CMK (cell line): ENCODE measurements around the gene LMO2.
A peak's percentile ranks its signal among the peaks of the same experiment; 100 is the strongest.

Experiments used
- DNase-seq: peaks from one replicate; pipeline ENCODE4 v3.0.0-alpha.2; 2010; ENCODE audit warnings: low read depth

Gene LMO2

DNA sequence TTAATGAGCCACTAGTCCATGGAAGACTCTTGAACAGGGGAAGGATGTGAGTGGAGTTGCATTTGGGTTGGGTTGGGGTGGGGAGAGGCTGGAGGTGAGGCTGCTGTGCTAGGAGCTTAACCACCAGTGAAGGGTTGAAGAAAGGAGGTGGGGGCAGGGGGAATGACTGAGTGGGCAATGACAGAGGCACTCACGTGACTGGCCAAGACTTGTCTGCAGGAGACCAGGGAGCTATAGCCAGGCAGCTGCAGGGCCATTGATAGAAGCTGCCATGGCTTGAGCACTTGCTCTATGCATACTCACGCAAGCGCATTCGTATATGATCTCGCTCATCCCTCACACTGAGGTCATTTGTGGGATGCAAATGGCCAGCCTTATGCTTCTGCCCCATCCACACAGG is 4.0 kb downstream of the LMO2 start:
- DNase-seq: no peak

DNA sequence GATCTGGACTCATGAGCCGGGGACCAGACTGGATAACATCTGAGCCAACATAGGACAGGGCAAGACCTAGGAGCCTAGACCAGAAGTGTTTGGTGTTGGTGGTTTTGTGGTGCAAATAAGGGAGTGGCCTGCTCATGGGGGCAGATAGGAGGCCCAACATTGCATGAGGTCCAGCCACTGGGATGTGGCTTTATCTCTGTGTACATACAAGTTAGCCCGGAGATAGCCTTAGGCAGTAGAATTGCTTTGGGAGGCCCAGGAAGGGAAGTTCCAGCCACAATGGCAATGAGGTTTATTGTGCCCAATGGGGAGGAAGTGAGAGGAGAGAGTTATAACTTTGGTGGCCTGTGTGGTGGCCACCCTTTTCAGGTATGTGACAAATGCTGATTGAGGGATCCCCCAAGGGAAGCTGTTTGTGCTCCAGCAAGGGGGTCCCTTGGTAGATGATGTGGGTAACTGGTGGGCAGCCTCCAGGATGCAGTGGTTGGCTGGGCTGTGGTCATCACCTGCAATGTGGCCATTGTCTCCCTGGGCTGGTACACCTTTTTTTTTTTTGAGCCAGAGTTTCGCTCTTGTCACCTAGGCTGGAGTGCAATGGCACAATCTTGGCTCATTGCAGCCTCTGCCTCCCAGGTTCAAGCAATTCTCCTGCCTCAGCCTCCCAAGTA is 6.4 kb downstream of the LMO2 start:
- DNase-seq: peak; percentile 92

DNA sequence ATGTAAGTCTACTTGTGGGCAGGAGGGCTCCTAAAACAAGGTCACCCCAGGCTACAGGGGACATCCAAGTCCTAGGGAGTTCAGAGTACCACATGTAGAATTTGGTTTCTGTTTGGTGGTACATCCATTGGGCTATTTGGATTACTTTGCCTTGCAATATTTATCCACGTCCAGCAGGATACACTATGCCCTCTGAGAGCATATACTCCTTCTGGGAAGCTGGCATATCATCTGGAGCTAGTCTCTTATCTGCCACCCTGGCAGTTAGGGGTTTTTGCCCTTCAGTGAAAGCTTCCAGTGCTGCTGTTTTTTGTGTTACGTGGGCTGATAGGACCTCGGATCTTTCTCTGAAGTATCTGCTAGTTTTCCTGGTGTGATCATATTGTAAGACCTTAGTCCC is 7.3 kb downstream of the LMO2 start:
- no peak for DNase-seq

DNA sequence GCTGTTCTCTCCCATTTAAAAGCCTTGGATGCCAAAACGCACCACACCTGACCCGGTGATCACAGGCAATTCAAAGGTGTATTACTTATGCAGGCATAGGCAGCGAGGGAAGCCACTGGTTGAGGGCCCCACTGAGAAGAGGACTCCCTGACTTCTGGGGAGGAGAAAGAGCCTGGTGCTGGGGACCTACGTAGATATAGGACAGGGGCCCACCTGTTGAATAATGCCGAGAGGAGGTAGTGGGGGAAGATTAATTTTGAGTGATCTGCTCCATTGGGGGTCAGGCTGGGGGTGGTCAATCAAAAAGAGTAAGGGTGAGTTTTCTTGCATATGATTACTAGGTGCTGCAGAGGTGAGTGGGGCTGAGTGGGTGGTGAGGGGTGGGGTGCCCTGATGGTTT is 7.8 kb downstream of the LMO2 start:
- DNase-seq: no peak

DNA sequence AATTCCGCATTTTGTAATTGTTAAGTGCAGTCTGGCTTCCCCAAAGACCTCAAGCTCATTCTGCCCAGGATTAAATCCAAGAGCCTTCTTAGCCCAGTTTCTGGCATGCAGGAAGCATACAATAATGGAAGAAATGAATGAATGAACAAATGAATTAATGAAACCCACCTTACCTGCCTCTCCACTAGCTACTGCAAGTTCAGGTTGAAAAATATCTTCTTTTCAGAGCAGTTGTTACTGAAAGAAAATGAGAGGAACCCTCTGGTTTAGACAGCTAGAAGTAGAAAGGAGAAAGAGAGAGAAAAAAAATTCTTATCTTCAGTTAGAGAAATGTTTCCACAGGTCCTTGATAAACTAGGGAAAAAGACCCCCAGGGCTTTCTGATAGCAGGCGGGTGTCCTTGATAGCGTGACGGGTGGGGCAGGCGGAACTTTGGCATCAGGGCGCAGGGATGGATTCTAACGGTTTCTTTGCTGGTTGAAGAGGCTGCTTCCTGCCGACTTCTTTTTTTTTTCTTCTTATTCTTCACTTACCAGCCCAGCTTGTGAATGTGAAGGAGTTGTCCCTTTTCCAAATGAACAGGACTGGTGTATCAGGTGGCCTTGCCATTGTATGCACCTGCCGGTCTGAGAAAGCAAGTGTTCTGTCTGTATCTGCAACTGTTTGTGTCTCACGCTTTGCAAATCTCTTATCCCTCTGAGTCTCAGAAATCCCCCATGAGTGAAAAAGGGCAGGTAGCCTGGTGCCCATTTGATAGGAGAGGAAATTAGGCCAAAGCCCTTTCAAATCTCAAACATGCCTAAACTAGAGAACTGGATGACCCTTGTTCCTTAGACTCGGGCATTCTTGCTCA is 10.0 kb downstream of the LMO2 start:
- DNase-seq: no peak

DNA sequence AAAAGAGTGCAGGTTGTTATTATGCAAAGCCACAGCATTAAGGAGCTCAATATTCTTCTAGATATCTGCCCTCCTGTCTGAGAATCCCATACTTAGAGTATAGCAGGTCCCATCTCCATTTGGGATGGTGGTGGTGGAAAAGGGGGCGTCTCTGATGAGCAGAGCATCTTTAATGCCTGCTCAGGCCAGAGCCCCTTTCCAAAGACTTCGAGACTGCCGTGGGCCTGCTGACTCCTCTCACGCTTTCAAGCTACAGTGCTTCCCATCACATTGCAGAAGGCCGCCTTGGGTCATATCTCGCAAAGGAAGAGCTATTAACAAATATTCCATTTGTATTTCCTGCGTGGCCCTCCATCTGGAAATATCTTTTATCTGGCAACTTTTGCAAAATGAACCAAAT is 10.9 kb downstream of the LMO2 start:
- DNase-seq: no peak

DNA sequence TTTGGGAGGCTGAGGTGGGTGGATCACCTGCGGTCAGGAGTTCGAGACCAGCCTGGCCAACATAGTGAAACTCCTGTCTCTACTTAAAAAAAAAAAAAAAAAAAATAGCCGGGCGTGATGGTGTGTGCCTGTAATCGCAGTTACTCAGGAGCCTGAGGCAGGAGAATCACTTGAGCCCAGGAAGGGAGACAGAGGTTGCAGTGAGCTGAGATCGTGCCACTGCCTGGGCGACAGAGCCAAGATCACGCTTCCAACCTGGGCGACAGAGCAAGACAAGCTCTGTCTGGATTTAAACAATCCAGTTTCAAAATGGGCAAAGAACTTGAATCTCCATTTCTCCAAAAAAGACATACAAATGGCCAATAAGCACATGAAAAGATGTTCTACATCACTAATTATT is 12.5 kb downstream of the LMO2 start:
- DNase-seq: no peak

DNA sequence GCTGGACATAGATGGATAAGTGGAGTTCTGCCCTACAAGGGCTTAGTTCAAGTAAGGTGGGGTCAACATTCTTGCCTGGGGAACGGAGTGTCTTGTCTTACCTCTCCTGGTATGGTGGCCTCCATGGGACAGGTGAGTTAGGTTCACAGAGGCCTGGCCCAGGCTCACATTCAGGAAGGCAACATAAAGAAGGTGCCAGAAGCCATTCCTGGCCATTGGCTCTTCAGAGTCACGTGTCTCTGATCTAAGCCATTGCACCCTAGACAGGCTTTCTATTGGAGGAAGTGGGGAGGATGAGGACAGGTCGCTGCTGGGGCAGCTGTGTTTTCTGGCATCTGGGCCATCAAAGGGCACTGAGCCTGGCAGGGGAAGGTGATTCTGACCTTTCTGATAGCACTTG is 14.8 kb downstream of the LMO2 start:
- no peak for DNase-seq

DNA sequence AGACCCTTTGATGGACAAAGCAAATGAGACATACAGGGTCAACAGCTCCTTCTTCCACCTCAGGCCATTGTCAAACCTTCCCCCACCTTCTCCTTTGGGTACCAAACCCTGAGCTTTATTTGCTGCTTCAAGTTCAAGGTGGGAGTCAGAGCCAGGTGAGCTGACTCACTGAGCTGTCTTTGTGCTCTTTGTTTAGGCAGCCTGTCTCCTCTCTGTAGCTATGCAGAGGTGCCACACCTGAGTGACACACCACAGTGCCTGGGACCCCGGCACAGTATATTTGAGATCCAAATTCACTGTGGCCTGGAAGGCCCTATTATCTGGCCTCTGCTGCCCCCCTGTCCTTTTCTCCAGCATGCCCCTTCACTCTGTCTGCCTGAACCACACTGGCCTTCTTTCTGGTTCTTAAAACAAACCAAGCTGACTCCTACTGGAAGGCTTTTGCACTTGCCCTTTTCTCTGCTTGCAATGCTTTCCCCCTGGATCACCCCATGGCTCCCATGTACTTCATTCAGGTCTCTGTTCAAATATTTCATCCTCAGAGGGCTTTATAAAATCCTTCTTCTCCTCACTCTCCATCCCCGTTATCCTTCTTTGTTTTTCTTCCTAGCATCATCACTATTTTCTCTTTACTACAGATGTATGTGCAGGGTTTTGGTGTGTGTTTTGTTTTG is 16.1 kb downstream of the LMO2 start:
- no peak for DNase-seq

DNA sequence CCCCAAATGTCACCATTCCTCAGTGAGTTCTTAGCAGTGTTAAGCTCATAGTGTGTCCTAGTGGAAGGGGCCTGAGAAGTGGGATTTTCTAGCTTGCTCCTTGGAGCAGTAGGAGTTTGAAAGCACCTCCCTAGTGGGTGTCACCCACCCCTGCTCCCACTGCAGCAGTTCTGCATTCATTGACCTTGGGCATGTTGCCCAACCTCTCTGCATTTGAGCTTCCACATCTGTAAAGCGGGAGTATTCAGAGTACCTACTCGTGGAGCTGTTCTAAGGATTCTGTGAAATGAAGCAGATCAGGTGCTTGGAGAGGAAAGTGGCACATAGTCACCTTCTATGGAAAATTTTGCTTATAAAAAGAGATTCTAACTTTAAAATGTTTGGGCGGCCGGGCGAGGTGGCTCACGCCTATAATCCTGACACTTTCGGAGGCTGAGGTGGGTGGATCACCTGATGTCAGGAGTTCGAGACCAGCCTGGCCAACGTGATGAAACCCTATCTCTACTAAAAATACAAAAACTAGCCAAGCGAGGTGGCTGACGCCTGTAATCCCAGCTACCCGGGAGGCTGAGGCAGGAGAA is 16.9 kb downstream of the LMO2 start:
- no peak for DNase-seq

DNA sequence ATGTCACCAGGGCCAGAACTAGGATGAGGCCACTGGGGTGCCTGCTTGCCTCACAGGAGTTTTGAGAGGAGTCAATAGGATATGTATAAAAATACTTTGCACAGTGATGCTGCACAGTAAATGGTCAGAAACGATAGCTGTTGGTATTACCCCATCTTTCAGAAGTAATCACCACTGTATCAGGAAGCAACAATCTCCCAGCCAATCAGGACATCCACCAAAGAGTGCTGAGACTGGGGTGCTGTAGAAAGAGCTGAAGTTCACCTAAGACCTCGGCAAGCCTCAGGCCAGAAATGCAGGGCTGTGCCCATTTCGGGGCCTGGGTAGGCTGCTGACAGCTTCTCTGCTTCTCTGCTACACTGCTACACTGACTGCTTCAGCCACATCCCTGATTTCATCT is 17.4 kb downstream of the LMO2 start:
- DNase-seq: no peak

DNA sequence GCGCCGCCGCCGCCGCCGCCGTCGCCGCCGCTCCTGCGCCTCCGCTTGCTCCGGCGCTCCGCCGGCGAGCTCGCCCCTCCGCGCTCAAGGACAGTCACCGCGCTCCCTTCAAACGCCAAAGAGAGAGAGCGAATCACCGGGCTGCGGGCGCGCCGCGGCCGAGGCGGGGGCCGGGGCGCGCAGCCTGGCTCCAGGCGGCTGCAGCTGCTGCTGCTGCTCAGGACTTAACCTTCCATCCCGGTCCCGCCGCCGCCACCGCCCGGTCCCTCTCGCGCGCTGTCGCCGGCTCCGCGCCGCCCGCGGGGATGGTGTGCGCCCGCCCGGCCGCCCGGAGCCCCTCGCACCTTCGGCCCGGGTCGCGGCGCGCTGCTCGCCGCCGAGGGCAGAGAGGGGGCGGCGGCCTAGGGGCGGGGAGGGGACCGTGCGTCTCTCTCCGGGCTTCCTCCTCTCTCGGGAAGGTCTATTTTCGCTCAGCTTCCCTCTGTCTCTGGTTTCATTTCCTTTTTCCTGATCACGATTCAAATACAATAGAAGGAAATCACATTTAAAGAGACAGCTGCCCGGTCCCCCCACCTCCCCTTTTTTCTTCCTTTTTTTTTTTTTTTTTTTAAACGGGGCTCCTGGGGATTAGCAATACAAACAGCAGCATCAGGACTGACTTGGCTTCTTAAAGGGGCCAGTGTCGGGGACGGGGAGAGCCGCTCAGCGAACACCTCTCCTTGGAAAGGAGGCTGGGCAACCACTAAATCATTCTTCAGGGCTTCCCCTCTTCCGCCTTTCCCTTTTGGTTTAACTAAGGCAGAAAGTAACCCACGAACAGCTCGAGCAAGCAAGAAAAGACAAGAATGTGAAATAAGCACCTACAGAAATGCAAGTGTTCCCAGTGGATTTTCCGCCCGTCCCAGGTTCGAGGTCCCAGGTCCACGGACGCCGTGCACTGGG is 22.1 kb downstream of the LMO2 start:
- DNase-seq: no peak

DNA sequence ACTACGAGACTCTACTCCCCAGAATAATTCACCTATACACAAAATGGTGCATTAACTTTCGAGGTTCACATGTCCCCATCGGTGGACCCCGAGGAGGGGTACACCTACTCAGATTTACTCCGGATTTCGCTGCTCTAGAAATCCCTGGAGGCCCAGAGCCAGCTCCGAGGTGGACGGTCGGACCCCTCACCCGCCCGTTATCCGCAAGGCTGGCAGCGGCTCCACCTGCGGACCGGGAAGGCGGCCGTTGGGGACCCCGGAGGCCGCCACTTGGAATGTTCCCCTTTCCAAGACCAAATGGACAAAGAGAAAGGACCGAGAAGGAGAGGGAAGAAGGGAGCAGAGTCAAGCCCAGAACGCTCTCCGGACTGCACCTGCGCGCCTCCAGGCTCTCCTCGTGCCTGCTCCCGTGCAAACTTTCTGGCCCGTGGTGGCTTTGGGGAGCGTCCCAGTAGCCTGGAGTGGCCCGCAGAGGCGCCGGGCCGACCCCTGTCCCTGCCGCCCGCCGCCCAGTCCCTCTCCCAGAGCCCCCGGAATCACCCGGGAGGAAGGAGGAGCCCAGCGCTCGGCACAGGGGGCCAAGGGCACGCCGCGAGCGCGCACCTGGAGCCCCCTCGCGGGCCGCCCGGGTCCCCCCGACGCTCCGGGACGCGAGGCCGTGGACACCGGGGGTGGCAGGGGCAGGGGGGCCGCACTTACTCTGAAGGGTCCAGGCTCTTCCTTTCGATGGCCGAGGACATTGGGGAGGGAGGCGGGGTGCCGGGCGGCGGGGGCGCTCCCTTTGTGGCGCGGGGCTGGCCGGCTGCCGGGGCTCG is 23.0 kb downstream of the LMO2 start:
- no peak for DNase-seq

DNA sequence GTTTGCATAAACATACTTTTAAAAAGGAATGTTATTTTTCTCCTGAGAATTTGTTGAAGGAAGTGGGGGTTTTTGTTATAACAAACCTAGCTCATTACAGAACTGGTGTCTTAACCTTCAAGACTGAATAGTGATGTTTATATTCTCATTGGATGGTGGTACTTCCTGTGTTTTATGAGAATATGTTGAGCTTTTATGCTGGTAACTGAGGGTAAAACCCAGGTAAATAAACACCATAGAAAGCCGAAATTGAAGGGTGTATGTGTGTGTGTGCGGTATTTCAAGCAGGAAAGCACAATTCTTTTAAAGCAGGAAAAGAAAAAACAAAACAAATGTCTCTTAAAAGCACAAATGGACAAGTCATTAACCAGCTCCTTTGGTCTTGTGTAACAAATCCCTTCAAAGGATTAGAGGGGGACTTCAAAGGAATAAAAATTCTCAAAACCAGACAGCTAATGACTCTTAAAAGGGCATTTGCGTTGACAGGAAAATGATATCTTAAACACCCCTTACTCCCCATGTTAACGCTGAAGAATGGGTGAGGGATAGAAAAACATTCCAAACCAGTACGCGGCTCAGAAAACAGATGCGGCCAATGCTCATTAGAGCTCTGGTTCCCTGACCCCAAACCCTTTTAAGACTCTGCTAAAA is 23.8 kb downstream of the LMO2 start:
- DNase-seq: no peak

DNA sequence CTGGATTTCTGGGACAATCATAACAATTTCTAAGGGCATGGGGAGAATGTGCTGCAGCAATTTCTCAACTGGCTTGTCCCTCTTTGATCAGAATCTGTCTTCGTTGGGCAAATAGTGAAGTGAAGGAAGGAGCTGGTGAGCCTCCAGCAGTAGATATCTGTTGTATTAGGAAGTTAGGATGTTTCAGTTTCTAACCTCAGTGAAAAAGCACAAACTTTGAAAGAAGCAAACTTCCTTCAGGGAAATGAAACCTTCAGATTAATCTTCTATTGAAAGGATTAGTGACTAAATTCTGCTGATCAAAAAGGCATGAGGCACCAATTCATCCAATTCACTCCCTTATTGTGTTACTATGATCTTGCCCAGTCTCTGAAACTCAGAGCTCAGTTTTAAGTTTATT is 24.3 kb downstream of the LMO2 start:
- DNase-seq: no peak

DNA sequence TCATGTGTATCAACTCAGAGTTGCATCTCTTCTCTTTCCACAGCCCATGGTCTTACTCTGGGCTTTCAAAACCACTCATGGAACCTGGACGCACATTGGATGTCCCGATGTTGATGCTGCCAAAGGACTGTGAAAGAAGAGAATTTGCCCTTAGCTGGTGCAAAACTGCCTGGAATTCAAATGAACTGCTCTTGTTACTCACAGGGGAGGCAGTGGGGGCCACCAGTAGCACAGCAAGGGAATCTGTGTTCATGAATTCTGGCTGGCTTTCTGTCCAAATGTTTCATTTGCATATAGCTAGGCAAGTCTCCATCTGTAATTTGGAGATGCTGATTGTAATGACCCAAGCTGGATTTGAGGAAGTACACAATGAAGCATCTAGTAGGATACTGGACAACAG is 24.9 kb downstream of the LMO2 start:
- no peak for DNase-seq

DNA sequence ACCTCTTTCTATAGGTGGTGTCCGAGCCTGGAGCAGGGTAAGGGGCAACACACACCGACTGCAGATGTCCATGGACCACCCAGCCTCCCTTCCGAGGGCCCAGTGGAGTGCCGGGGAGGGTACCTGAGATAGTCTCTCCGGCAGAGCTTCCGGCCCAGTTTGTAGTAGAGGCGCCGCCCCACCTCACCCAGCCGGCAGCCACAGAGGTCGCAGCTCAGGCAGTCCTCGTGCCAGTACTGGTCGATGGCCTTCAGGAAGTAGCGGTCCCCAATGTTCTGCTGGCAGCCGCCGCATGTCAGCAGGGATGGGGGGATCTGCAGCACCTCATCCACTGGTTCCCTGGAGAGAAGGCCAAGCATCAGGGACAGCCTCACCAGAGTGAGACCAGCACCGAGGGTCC is 27.4 kb downstream of the LMO2 start:
- DNase-seq: no peak

DNA sequence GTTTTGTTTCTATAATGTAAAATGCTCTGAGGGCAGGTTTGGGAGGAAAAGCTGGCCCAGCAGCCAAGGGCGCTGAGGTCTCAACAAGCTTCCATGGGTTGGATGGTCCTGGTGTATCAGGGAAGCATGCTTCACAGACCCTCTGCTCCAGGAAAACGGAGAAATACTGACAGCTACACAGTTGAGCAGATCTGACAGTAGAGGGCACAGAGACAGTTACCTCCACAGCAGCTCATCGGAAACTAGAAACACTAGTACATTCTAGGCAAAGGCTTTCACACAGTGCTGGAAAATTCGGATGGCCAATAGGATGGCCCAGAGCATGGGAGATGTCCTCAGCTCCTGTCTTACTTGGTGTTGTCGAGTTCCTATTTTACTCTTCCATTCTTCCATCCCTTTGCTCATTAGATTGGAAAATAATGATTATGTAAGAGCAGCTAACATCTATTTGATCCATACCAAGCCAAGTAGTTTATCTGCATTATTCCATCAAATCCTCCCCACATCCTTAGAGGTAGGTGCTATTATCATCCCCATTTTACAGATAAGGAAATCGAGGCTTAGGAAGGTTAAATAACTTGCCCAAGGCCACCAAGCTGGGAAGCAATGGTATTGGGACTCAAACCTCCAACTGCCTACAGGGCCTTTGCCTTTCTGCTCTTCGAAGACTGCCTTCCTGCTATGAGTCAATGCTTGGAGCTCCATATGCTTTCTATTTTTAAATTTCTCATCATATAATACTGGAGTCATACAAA is 28.3 kb downstream of the LMO2 start:
- DNase-seq: no peak

DNA sequence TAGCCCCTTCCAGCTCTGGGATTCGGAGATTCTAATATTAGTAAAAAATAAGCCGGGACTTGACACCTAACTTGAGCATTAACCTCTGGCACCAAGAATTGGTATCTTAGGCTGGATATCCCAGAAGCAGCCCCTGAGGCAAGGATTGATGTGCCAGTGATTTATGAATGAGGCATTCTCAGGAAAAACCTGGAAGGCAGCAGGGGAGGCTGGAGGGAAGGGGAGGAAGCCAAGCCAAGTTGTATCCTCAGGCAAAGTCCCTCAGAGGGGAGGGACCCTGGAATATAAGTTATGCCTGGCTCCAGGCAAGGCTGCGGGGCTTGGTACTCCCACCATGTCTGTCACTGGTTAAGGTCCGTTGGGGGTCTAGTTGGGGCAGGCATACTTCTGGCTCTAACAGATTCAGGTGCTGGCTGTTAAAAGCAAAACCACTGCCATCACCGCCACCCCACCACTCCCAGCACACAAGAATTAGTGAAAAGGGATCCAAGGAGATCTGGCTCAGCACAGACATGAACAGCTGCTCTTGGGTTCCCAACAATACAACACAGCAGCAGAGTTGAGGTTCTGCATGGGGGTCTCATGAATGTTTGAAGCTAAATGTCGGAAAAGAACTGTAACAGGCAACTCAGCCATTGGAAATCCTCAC is 29.8 kb downstream of the LMO2 start:
- no peak for DNase-seq
